ENCODE data around the gene UBL7.

UBL7 gene

DNA sequence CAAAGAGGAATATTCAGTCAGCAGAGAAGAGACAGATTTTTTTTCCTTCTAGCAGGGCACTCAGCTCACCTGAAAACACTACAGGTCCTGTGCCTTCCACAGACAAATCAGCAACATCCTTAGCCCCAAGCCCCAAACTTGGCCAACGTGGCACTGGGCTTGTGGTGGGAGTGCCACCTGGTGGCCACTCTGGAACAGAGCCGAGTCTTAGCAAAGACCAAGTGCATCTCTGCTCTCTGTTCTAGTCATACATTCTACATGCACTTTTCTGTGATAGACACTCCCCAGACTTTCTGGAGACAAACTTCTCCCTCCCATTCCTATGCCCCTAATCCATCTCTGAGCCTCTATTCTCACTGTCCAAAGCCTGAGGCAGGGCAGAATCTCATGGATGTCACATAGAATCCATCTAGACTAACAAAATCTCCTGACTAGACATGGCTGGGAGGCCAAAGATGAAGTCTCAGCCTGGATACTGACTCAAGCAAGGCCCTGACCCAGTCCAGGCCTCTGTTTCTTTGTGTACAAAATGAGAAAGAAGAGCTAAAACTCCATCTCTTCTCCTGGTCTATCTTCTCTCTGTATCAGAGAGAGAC, 22.1 kb downstream of the UBL7 start:
- no peak for DNase-seq

DNA sequence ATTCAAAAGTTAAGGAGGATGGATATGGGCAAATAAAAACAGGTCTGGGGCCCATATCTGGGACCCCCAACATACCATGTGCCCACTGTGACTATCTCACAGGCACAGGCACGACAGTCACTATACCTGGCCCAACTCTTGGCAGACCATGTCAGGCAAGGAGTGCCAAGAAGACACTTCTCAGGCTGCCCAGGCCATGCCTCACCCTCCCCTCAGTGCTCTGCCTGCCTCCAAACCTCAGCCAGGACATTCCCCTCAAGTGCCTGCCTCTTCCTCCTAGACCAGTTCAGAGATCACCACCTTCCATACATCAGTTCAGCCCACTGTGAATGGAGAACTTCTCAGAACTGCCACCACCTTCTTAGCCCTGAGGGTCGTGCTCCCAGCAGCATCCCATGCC, 22.8 kb downstream of the UBL7 start:
- no peak for DNase-seq

DNA sequence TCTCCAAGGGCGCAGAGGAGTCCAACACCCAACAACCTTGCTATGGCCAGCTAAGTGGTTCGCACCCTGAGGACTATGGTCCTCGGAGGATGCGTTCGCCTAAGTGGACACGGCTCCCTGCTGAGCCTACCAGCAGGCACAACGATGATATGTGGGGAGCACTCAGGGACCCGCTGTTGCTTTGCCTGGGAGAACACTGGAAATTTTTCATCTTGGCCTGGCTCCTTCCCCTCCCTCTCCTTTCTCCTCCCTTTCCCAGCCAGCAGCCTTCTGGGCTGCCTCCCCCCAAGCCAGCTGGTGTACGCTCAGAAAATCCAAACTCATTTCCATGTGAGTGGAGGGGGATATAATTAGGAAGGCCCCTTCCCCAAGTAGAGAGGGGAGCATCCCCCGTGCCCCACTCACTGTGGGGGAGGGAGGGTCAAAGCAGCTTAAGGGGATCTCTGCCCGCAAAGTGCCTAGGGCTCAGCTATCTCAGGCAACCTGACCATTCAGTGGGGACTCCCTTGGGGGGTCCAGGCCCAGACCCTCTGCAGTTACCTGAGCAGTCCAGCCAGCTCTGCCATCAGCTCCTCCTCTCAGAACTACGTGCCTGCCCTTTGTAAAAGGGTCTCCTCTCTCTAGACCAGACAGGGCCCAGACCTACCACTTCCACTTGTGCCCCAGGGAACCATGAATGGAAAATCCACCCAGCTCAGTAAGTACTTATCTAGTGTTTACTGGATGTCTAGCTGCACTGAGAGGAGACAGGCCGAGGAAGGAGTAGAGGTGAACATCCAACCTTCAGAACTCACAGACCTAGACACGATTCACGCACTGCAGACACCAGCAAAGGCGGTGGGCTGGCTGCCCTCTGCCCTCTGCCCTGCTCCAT, 26.5 kb downstream of the UBL7 start:
- no peak for DNase-seq

DNA sequence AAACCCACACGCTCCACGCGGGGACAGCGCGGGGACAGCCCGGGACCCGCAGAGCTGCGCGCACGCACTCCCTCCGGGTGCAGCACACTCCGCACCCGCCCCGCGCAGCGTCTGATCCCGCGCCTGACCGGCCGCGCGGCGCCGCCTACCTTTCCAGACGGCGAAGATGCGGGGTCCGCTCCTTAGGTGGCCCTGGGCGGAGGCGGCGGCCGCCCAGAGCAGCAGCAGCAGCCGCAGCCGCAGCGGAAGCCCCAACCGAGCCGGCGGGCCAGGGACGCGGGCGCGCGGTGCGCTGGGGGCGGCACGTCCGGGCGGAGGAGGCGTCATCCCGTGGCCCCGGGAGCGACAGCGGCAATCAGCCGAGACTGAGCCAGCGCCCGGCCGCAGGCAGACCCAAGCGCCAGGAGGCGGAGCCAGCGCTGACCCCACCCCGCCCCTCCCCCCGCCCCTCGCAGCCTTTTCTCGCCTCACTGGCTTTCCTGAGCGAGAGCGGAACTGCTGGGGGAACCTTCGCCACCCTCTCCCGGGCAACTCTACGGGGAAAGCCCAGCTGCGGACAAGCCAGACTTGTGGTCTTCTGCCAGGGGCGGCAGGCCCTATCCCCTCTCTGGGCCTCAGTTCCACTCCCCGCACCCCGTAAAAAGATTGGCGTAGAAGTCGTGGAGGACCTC, 27.2 kb downstream of the UBL7 start, which contains the start of gene SEMA7A:
Gene SEMA7A, minus strand, starts transcription at position 367 of the 671 bp plus-strand sequence. Its CDS starts 40 bp downstream, at position 327.
- peak; percentile 34 for DNase-seq

DNA sequence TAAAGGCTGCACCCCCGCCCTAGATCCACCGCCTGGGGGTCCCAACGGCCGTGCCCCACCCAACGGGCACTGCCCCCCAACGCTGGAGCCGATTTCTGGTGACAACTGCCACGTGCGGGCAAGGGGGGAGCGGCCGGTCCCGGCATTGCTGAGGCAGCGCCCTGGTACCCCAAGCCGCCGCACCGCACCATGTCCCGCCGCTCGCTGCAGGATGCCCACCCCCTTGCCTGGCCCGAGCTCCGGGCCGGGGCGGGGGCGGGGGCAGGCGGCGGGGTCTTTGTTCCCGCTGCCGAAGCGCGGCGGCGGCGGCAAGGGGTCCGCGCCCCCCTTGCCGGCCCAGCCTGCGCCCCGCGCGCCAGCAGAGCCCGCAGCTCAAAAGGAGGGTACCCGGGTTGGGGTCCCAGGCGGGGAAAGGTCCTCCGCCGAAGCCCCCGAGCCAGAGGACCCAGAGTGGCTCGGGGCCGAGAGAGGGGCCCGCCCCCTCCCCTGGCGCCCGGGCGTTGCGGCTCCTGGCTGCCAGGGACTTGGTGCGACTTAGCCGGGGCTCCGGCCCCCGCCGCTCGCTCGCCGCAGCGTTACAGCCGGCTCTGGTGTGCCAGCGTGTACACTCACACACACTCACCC, 27.9 kb downstream of the UBL7 start:
- no peak for DNase-seq

DNA sequence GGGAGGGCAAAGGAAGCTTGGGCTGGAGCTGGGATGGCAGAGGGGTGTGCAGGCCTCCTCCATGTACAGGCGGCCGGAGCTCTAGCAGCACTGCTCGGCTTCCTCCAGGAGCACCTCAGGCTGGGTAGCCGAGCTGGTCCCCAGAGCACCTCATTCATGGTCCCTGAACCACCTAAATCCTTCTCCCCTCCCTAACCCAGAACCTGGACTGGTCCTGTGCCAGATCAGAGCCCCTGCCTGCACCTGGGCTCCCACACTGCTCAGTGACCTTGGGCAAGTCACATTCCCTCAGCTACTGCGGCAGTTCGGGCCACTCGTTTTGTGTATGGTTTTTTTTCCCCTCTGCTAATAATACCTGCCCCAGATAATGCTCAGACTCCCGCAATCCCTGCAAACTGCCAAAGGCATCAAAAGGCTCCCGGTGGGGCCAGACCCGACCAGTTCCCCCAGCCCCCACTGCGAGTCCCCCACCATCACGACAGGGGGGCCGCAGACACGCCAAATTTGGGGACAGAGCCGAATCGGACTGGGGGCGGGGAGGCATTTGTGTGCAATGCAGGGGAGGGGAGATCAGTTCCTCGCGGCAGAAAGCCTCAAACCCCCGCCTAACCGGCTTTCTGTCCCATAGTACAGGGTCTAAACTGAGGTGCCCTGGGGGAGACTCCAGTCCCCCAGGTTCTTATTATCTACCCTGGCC, 28.5 kb downstream of the UBL7 start:
- DNase-seq: no peak

DNA sequence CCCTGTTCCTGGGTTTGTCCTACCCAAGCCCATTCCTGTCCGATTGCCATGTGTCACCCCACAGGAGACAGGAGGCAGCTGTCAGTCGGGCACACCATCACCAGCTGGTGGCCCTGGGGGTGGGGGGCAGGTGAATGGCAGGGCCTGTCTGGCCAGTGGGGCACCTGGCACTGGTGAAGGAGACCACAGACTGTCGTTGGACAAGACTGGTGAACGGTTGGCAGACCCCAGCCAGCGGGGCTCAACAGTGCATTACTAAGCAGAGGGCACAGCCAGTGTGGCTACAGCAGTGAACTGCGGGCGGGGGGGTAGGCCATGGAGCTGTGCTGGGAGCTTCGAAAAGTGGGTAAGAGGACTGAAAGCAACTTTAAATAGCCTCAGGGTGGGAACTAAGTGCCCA, 29.3 kb downstream of the UBL7 start:
- no peak for DNase-seq

DNA sequence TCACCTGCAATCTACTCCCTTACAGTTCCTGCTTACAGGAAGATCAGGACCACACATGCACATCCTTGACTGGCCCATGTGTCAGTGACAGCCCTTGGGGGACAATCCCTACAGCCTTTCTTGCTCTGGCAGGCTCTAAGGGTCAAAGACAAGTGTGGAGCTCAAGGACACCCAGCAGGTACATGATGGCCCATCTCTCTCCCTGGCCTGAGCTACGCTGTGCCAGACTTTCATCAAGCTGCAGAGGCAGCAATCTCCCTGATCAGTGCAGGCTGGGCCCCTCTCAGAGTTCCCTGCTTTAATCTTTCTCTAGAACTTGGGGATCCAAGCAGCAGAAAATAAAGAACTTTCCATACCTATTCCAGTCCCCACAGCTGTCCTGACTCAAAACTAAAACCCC, 29.8 kb downstream of the UBL7 start:
- no peak for DNase-seq

DNA sequence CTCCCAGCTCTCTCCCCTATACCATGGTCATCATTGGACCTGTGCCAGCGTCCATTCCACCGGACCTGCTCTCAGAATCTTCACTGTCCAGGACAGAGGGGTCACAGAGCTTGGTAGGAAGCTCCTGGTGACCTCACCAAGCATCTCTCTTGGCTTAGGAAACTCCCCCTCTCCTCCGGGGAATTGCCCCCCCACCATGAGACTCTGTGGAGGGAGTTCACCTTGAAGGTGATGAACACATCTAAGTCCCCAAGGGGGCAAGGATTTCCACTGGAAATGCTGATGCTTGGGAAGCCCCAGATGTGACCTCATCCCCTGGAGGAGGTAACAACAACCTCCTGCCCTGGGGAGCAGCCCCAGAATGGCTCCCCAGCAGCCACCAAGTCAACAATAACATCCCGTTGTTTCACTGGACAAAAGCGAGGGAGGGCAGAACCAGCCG, 30.4 kb downstream of the UBL7 start:
- no peak for DNase-seq

DNA sequence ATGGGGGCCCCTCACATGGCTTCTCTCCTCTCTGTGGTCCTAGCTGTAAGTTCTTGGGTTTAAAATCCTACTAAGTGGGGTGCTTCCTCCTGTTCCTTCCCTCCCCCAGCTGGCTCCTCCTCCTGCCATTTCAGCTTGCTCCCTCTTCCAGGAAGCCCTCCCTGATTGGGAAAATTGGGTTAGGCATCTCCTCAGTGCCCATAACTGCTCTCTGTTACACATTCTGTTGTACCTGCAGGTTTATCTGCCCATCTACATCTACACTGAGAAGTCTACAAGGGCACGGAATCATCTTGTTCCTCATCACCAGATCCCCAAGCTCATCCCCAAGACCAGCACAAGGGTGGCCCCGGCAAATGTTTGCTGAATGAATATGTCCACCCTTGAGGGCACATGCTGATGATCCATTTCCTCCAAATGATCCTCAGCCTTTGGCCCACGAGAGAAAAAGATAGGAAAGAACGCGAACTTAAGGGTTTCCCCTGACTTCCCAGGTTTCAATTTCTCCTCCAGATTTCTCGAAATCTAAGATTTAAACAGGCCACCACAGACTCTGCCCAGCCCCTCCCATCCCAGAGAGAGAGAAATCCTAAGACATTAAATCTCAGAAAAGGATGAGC, 31.1 kb downstream of the UBL7 start:
- no peak for DNase-seq

DNA sequence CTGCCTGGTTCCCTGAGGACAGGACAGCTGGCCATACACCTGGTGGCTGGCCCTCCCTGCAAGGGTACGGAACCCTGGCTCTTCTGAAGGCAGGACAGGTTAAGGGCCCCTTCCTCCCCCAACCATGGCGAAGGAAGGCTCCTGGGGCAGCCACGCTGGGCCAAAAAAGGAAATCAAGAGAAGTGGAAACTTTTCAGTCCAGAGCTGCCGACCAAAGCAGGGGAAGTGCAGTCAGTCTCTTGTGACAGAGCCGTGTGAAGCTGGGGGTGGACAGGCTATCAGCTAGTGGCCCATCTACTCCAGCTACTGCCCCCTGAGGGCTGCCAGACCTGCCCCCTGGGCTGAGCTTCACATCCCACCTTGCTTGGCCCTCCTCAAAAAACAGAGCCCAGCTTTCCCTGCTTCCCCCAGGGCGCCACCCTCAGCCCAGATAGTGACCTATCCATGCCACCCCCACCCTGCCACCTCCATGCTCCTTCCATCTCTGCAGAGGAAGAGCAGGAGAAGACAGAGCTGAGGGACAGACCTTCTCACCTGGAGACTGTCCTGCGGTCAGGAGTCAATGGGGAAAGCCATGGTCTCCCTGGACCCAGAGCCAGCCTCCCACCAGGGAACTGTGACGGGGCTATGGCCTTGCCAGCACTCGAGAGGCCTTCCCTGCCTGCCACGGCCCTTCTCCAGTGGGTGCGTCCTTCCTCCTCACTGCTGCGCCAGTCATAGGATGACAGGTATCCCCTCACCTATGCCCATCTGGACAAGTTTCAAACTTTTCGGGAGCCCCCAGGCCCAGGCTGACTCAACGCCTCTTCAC, 31.8 kb downstream of the UBL7 start:
- DNase-seq: no peak

DNA sequence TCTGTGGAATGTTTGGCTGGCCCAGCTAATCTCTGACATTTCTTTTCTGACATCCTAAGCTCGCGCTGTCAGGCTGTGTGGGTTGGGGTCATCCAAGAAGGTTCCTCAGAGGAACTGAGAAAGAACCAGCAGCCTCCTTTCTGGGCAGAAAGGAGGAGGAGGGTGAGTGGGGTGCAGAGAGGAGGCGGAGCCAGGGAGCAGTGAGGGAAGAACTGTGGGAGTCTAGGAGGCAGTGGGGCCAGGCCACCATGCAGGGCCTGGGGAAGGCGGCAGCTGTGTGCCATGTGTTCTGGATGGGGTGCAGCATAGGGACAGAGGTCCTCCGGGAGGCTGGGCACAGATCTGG, 32.5 kb downstream of the UBL7 start:
- DNase-seq: no peak

DNA sequence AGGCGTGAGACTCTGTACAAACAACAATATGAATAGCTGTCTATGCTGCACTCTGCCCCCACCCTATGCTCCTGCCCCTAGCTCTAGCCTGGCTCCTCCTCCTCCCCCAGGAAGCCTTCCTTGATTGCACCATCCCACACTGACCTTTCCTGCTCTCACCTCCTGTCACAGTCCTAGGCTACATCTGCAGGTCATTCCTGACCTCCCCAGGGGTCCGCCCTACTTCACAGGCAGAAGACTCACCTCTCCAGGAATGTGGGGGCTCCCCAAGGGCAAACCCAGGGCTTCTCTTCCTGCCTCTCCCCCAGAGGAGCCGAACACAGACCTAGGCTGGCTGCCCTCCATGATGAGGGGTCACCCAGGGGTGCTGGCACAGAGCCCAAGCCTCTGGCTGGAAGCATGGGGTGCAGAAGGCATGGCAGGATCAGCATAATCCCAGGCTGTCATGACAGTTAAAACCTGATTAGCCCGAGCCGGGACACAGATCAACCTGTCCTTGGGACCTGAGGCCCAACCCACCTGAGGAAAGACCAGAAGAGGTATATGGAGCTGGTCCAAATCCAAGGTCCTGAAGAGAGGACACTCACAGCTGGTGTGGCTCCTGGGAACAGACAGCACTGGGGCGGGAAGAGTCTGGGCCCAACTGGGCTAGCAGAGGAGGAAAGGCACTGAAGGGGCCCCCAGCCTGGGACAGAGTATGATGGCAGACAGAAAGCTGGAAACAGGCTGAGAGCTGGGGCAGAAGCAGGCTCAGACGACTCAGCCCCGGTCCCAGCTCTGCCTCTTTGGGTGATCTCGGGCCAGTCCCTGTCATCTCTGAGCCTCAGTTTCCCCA, 33.1 kb downstream of the UBL7 start:
- DNase-seq: no peak

DNA sequence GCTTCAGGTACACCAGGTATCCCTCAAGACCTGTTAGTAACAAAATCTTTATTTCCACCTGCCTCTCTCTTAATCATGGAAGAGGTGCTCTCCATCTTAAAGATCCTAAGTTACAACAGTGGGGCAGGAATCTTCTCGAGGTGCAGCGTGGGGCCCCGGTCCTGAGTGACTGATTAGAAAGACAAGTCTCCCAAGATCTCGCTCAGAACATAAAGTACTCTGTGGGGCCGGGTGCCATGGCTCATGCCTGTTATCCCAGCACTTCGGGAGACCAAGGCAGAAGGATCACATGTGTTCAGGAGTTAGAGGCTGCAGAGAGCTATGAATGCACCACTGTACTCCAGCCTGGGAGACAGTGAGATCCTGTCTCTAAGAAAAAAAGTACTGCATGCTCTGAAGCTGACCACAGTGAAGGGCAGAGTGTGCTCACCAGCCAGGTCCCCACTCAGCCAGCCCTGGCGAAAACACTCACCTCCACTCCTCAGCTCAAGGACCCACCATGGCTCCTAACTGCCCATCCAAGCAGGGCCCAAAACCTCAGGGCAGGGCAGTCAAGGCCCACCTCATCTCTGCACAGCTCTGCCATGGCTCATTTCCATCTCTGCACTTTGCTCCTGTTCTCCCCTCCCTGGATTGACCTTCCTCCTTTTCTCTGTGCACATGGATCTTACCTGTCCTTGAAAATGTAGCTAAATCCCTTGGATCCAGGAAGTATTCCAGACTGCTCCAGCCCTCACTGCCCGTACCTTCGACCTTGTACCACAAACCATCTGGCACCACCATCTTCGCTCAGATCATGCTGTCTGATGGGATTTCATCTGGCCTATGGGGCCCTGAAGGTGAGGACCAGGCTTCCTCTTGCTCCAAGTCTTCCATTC, 34.3 kb downstream of the UBL7 start:
- no peak for DNase-seq

DNA sequence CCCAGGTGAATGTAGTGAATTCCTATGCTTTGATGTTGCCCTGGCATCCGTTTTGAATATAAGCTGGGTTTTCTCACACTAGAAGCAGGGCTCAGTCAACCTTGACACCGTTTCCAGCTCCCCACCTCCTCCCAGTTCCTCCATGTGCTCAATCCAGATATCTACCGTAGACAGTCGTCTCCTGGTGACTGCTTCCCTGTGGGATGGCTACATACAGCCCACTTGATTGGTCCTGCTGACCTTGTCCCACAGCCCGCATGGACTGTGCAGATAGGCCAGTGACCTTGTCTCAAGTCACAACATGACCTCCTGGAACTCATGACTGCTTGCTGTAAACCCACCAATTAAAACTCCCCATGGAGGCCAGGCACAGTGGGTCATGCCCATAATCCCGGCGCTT, 35.3 kb downstream of the UBL7 start:
- DNase-seq: no peak

DNA sequence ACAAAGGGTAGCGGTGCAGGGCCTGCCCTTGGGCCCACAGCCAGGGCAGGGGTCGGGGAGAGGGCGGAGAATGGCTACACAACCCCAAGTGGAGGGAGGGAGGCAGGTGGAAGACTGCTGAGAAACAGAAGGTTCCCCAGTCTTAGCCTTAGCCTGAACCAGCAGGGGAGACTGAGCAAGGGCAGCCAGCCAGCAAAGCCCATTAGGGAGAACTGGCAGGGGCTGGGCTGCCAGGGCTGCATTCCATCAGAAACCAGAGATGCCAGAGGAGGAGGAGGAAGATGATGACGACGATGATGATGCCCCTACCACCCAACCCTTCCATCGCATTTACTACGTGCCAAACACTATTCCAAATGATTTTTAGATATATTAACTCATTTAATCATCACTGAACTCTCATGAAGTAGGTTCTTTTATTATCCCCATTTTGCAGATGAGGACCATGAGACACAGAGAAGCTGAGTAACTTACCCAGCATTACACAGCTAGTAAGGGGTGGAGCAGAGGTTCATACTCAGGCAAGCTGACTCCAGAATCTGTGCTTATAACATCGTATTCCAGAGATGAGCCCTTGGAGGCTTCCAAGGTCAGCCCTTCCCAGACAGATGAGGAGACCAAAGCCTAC, 35.9 kb downstream of the UBL7 start:
- no peak for DNase-seq

DNA sequence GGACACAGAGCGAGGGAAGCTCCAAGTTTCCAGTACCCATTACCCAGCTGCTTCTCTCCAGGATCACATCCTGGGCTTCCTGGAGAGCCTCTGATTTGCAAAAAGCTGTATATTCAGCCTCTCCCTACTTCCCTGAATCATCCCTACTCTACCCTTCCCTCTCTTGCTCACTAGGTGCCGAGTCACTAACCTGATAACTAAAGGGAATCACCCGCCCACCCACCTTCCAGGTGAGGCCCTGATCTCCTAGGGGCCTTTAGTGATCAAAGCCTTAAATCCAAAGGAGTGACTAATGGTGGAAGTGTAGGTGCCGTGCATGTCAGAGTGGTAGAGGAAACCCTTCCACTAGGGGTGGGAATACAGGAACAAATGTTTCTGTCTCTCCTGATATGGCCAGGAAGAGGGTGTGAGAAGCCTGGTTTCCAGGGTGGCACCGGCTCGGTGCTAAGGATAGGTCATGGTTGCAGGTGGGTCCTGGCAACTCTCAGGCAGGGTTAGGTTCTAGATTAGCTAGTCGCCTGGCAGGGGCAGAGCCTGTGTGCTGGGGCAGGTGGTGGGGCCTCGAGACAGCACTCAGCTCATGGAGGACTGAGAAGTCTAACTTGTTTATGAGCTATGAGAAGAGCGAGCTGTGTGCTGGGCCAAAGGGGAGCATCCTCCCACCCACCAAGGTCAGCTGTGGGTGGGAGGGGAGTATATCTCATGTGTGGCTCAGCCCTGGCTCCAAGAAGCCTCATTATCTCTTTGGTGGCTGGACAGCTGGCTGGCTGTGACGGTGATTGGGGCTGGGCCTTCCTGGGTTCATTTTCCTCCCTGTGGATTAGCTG, 37.3 kb downstream of the UBL7 start:
- no peak for DNase-seq

Measured in NCI-H524 treated with DMSO at 0.1 percent for 48 hours (cell line).